ENCODE data around the gene LYAR. TPM values are rescaled to one million over a fixed set of nuclear protein-coding genes. Genes with fewer than 3 reads are reported as not detected.

LYAR gene
- total and polyA plus RNA-seq, 4 donors, result 3.9 to 5.0 (median 4.6) TPM

DNA sequence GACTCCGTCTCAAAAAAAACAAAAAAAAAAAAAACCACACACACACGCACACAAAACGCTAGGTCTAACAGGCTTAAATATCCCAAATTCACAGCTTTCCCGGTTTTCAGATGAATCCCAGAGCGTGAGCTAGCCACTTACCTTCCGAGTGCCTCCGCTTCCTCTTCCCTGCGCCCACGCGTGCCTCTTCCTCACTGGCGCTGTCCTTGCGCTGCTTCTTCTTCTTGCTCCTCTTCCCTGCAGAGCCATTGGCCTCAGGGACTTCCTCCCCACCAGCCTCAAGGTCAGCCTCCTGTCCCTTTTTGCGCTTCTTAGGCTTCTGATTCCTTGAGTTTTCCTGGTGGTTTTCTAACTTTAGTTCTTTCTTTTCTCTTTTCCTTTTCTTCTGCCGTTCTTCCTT lies 15.7 kb downstream of the LYAR start:
- no peak overlapping the region for H3K27ac ChIP-seq (ENCODE audit: low read depth in 1 of 2, low read length in 2 of 2)
- 96% methylated on average over 14 of the region's 14 CpGs for WGBS
- H3K27me3 ChIP-seq (ENCODE audit: control insufficient read depth in 4 of 4, insufficient read depth in 4 of 4, low read length in 3 of 4), result no peaks in the 10 kb centered on the region
- TF ChIP-seq NR2F2 (IDR thresholded peaks at IDR 0.05) (no peak), FOXA2 (IDR thresholded peaks at IDR 0.05) (no peak), HNF4G (IDR thresholded peaks at IDR 0.05) (no peak), TAF1 (conservative IDR thresholded peaks at IDR 0.05) (no peak), GABPA (IDR thresholded peaks at IDR 0.05 in 1 of 2, conservative IDR thresholded peaks at IDR 0.05 in 1 of 2) (no peak), YY1 (IDR thresholded peaks at IDR 0.05) (no peak), RXRA (IDR thresholded peaks at IDR 0.05) (no peak), HNF4A (conservative IDR thresholded peaks at IDR 0.05) (no peak), FOXA1 (IDR thresholded peaks at IDR 0.05) (no peak), JUND (IDR thresholded peaks at IDR 0.05) (no peak), RAD21 (IDR thresholded peaks at IDR 0.05) (no peak), SP1 (IDR thresholded peaks at IDR 0.05) (no peak), EGR1 (IDR thresholded peaks at IDR 0.05; ENCODE audit: low read depth in 2 of 2) (no peak)
- TF ChIP-seq, protein P1, sequence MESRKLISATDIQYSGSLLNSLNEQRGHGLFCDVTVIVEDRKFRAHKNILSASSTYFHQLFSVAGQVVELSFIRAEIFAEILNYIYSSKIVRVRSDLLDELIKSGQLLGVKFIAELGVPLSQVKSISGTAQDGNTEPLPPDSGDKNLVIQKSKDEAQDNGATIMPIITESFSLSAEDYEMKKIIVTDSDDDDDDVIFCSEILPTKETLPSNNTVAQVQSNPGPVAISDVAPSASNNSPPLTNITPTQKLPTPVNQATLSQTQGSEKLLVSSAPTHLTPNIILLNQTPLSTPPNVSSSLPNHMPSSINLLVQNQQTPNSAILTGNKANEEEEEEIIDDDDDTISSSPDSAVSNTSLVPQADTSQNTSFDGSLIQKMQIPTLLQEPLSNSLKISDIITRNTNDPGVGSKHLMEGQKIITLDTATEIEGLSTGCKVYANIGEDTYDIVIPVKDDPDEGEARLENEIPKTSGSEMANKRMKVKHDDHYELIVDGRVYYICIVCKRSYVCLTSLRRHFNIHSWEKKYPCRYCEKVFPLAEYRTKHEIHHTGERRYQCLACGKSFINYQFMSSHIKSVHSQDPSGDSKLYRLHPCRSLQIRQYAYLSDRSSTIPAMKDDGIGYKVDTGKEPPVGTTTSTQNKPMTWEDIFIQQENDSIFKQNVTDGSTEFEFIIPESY (IDR thresholded peaks at IDR 0.05), result no peak
- TF ChIP-seq, protein P2, sequence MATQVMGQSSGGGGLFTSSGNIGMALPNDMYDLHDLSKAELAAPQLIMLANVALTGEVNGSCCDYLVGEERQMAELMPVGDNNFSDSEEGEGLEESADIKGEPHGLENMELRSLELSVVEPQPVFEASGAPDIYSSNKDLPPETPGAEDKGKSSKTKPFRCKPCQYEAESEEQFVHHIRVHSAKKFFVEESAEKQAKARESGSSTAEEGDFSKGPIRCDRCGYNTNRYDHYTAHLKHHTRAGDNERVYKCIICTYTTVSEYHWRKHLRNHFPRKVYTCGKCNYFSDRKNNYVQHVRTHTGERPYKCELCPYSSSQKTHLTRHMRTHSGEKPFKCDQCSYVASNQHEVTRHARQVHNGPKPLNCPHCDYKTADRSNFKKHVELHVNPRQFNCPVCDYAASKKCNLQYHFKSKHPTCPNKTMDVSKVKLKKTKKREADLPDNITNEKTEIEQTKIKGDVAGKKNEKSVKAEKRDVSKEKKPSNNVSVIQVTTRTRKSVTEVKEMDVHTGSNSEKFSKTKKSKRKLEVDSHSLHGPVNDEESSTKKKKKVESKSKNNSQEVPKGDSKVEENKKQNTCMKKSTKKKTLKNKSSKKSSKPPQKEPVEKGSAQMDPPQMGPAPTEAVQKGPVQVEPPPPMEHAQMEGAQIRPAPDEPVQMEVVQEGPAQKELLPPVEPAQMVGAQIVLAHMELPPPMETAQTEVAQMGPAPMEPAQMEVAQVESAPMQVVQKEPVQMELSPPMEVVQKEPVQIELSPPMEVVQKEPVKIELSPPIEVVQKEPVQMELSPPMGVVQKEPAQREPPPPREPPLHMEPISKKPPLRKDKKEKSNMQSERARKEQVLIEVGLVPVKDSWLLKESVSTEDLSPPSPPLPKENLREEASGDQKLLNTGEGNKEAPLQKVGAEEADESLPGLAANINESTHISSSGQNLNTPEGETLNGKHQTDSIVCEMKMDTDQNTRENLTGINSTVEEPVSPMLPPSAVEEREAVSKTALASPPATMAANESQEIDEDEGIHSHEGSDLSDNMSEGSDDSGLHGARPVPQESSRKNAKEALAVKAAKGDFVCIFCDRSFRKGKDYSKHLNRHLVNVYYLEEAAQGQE (IDR thresholded peaks at IDR 0.05), result no peak
- TF ChIP-seq, protein P3, sequence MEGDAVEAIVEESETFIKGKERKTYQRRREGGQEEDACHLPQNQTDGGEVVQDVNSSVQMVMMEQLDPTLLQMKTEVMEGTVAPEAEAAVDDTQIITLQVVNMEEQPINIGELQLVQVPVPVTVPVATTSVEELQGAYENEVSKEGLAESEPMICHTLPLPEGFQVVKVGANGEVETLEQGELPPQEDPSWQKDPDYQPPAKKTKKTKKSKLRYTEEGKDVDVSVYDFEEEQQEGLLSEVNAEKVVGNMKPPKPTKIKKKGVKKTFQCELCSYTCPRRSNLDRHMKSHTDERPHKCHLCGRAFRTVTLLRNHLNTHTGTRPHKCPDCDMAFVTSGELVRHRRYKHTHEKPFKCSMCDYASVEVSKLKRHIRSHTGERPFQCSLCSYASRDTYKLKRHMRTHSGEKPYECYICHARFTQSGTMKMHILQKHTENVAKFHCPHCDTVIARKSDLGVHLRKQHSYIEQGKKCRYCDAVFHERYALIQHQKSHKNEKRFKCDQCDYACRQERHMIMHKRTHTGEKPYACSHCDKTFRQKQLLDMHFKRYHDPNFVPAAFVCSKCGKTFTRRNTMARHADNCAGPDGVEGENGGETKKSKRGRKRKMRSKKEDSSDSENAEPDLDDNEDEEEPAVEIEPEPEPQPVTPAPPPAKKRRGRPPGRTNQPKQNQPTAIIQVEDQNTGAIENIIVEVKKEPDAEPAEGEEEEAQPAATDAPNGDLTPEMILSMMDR (IDR thresholded peaks at IDR 0.05; ENCODE audit: low read depth, low read length, missing input control), result no peak
- TF ChIP-seq, protein P4, sequence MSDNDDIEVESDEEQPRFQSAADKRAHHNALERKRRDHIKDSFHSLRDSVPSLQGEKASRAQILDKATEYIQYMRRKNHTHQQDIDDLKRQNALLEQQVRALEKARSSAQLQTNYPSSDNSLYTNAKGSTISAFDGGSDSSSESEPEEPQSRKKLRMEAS (IDR thresholded peaks at IDR 0.05), result no peak
- TF ChIP-seq, protein P5, sequence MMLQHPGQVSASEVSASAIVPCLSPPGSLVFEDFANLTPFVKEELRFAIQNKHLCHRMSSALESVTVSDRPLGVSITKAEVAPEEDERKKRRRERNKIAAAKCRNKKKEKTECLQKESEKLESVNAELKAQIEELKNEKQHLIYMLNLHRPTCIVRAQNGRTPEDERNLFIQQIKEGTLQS (IDR thresholded peaks at IDR 0.05), result no peak
- H3K36me3 ChIP-seq (ENCODE audit: control insufficient read depth in 4 of 4, insufficient read depth in 3 of 4, low read depth in 1 of 4, low read length in 3 of 4), result peaks cover 6 to 43% (median 18%) of the 10 kb centered on the region in 4 donors
- DNase-seq (ENCODE audit: low spot score), result no peak
- H3K4me1 ChIP-seq (ENCODE audit: control insufficient read depth in 4 of 4, insufficient read depth in 4 of 4, low read length in 3 of 4), result peaks cover 0 to 7% (median 6%) of the 10 kb centered on the region in 4 donors
- no peak overlapping the region for H3K4me3 ChIP-seq (ENCODE audit: low read depth in 1 of 3, low read length in 3 of 3)
- H3K9ac ChIP-seq (ENCODE audit: low read depth in 1 of 2, low read length in 2 of 2), result no peak overlapping the region
- H3K9me3 ChIP-seq (ENCODE audit: control insufficient read depth in 4 of 4, low read length in 3 of 4), result no peaks in the 10 kb centered on the region

Data from liver (tissue), 9 donors.